Brain microvascular endothelial cell (primary cell): ENCODE measurements around the gene TMEM141.
A peak's percentile ranks its signal among the peaks of the same experiment; 100 is the strongest.

Experiments used
- DNase-seq: peaks from one replicate; pipeline ENCODE4 v3.0.0-alpha.2; 2020
- H3K27ac ChIP-seq: fragments of 250-450 bp; sonication (Bioruptor Pico); 2 replicates; pipeline ENCODE4 v1.5.1; 2020; ENCODE audit warnings: mild to moderate bottlenecking, moderate library complexity
- H3K27me3 ChIP-seq: fragments of 250-450 bp; sonication (Bioruptor Pico); replicated peaks from 2 replicates; pipeline ENCODE4 v1.5.1; 2020; ENCODE audit warnings: mild to moderate bottlenecking
- H3K36me3 ChIP-seq: fragments of 250-450 bp; sonication (Bioruptor Pico); replicated peaks from 2 replicates; pipeline ENCODE4 v1.5.1; 2020; ENCODE audit warnings: mild to moderate bottlenecking
- H3K4me3 ChIP-seq: 2 replicates; pipeline ENCODE4 v1.5.1; 2011; ENCODE audit warnings: low read depth, mild to moderate bottlenecking, control low read depth, low read length, moderate library complexity
- CTCF ChIP-seq: IDR thresholded peaks from 2 replicates; pipeline ENCODE4 v1.5.1; 2011; ENCODE audit warnings: low read depth, mild to moderate bottlenecking, moderate library complexity, low read length, control low read depth, inconsistent platforms; ENCODE audit errors: missing control alignments
- in situ Hi-C: cut with HindIII; loops from 2 replicates; pipeline ENCODE4 v1.10.0; 2017; ENCODE audit warnings: low sequenced_read_pairs, low pct_ligation_motif_present

TMEM141 gene

DNA sequence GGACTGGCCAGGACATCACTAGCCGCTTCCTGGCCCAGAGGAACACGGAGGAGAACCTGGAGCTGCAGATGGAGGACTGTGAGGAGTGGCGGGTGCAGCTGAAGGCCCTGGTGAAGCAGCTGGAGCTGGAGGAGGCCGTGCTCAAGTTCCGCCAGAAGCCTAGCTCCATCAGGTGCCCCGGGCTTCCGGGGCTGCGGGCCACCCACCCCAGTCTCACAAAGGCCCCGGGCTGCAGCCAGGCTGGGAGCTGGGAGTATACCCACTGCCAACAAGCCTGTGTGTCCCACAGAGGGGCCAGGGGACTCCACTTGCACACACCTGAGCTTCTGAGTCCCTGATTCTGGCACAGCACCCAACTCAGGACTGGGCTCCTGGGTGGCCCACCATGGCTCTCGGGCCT is 14.9 kb downstream of the TMEM141 start:
- H3K36me3 ChIP-seq: no peaks in the 10 kb centered on the region
- no peak for TF ChIP-seq CTCF
- H3K27me3 ChIP-seq: no peaks in the 10 kb centered on the region
- in situ Hi-C loops: loop anchor here (25.0 kb wide), 1 partner anchor 231 kb away; the partner anchor contains the start of genes ABCA2, FUT7 and NPDC1
- H3K27ac ChIP-seq: no peak overlapping the region
- no peak for DNase-seq
- H3K4me3 ChIP-seq: no peak overlapping the region

- no peak overlapping the region for H3K27ac ChIP-seq
- no peak for TF ChIP-seq CTCF
- DNase-seq: no peak
- peak overlapping the region; percentile 81 for H3K4me3 ChIP-seq
- no peaks in the 10 kb centered on the region for H3K36me3 ChIP-seq
- H3K27me3 ChIP-seq: no peaks in the 10 kb centered on the region
- in situ Hi-C loops: loop anchor here (25.0 kb wide), 1 partner anchor 231 kb away; the partner anchor contains the start of genes ABCA2, FUT7 and NPDC1
Measured at GRCh38 chr9:136806631-136807201, 15.6 kb downstream of the TMEM141 start.

GRCh38 chr9:136807281-136808074 is 16.3 kb downstream of the TMEM141 start, which contains the start of gene RABL6:
Gene RABL6, plus strand, starts transcription at chr9:136807948. Its CDS starts 249 bp downstream, at chr9:136808197.
- DNase-seq: peak; percentile 35
- H3K27ac ChIP-seq: peak within 1 kb of the TSS; percentile 11
- H3K36me3 ChIP-seq: no peaks in the 10 kb centered on the region
- in situ Hi-C loops: loop anchor here (25.0 kb wide), 1 partner anchor 230 kb away; the partner anchor contains the start of genes ABCA2, FUT7 and NPDC1
- peak within 1 kb of the TSS; percentile 81 for H3K4me3 ChIP-seq
- no peaks in the 10 kb centered on the region for H3K27me3 ChIP-seq
- TF ChIP-seq CTCF: no peak

- no peaks in the 10 kb centered on the region for H3K27me3 ChIP-seq
- H3K4me3 ChIP-seq: peak overlapping the region; percentile 81
- H3K36me3 ChIP-seq: no peaks in the 10 kb centered on the region
- DNase-seq: no peak
- in situ Hi-C loops: loop anchor here (25.0 kb wide), 1 partner anchor 229 kb away; the partner anchor contains the start of genes ABCA2, FUT7 and NPDC1
- peak overlapping the region; percentile 11 for H3K27ac ChIP-seq
- no peak for TF ChIP-seq CTCF
Measured at GRCh38 chr9:136808075-136808805, 17.1 kb downstream of the TMEM141 start.

GRCh38 chr9:136808806-136809158 is 17.6 kb downstream of the TMEM141 start:
- in situ Hi-C loops: loop anchor here (25.0 kb wide), 1 partner anchor 229 kb away; the partner anchor contains the start of genes ABCA2, FUT7 and NPDC1
- Histone ChIP-seq H3K4me3 (peak overlapping the region; percentile 81), H3K27ac (peak overlapping the region; percentile 11), H3K36me3 (no peaks in the 10 kb centered on the region), H3K27me3 (no peaks in the 10 kb centered on the region)
- TF ChIP-seq CTCF: no peak
- no peak for DNase-seq
